Measurements from ENCODE around the gene POFUT1.

Gene POFUT1

GRCh38 chr20:32248043-32248442 is 40.4 kb downstream of the POFUT1 start:
- no peak overlapping the region for H3K27ac ChIP-seq (ENCODE audit: extremely low read depth, low read depth, low read length)
- ChIA-PET CTCF (interaction anchor here (0.7 kb wide), 1 partner anchor 9 kb away, joined by 3 read pairs; no protein-coding TSS in a partner anchor), POLR2A (interaction anchor here (0.9 kb wide), 1 partner anchor 10 kb away, joined by 9 read pairs; no protein-coding TSS in a partner anchor)
- no peaks in the 10 kb centered on the region for H3K9me3 ChIP-seq (ENCODE audit: control insufficient read depth, insufficient read depth, low read depth, low read length)
- H3K4me3 ChIP-seq (ENCODE audit: low read depth, low read length), result no peak overlapping the region
- no peak for TF ChIP-seq ZBTB44 (tag by site-specific recombination; IDR thresholded peaks at IDR 0.05)
- no peak for TF ChIP-seq PRDM2 (tag by site-specific recombination; IDR thresholded peaks at IDR 0.05; ENCODE audit: borderline replicate concordance)
- no peak for TF ChIP-seq ZNF16 (tag by site-specific recombination; IDR thresholded peaks at IDR 0.05; ENCODE audit: low read depth)
- no peak for TF ChIP-seq ZNF580 (tag by site-specific recombination; IDR thresholded peaks at IDR 0.05)
- TF ChIP-seq GLI2 (tag by site-specific recombination; IDR thresholded peaks at IDR 0.05; ENCODE audit: borderline replicate concordance, low read depth), result no peak
- TF ChIP-seq ZNF26 (tag by site-specific recombination; IDR thresholded peaks at IDR 0.05), result no peak
- no peak for TF ChIP-seq ZNF18 (tag by site-specific recombination; IDR thresholded peaks at IDR 0.05)
- TF ChIP-seq ZNF449 (tag by site-specific recombination; IDR thresholded peaks at IDR 0.05), result no peak
- TF ChIP-seq PRDM10 (tag by site-specific recombination; IDR thresholded peaks at IDR 0.05), result no peak
- TF ChIP-seq REST (tag by site-specific recombination; IDR thresholded peaks at IDR 0.05), result no peak
- TF ChIP-seq ZNF747 (tag by site-specific recombination; IDR thresholded peaks at IDR 0.05), result no peak
- H3K36me3 ChIP-seq (ENCODE audit: control insufficient read depth in 2 of 2, insufficient read depth in 1 of 2, low read length in 2 of 2), result no peaks in the 10 kb centered on the region
- no peaks in the 10 kb centered on the region for H3K4me1 ChIP-seq (ENCODE audit: control insufficient read depth, insufficient read depth, low read length)
